ENCODE data around the gene UBE2L5. TPM values are rescaled to one million over a fixed set of nuclear protein-coding genes. Genes with fewer than 3 reads are reported as not detected.

Gene UBE2L5
- polyA plus RNA-seq, 1 donor from 2014 or later = not detected

- peak; percentile 53 for TF ChIP-seq RAD21 (conservative IDR thresholded peaks at IDR 0.05)
- TF ChIP-seq EP300 (conservative IDR thresholded peaks at IDR 0.05; ENCODE audit: poor library complexity, severe bottlenecking) = peak; percentile 53
These were observed 42.4 kb downstream of the UBE2L5 start (continued) for GRCh38 chr13:30464496-30465342.

DNA sequence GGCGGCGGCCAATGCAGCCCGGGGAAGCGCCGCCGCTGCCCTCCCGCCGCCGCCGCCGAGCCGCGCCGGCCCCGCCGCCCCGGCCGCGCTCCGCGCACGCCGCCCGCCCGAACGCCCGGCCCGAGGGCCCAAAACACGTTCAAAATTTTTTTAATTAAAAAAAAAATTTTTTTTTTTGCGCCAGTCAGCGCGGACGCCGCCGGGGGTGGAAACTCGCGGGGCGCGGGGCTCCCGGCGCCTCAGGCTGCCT, 43.0 kb downstream of the UBE2L5 start:
- Histone ChIP-seq H3K9me3 (ENCODE audit: low read length) (no peaks in the 10 kb centered on the region), H3F3A (ENCODE audit: insufficient read depth, low read length, poor library complexity, severe bottlenecking) (peaks cover 2% of the 10 kb centered on the region), H3K36me3 (ENCODE audit: insufficient read depth, low read length) (no peaks in the 10 kb centered on the region), H3K9ac (ENCODE audit: low read length) (peak overlapping the region; percentile 88), H3K27me3 (ENCODE audit: insufficient read depth, low read depth, low read length) (no peaks in the 10 kb centered on the region), H3K4me2 (ENCODE audit: low read length) (no peak overlapping the region), H4K20me1 (ENCODE audit: insufficient read depth) (no peaks in the 10 kb centered on the region), H2AFZ (ENCODE audit: low read depth, low read length) (no peak overlapping the region), H3K4me3 (ENCODE audit: low read length) (peak overlapping the region; percentile 65), H3K27ac (ENCODE audit: low read length) (peak overlapping the region; percentile 90), H3K9me2 (ENCODE audit: insufficient read depth, low read length) (no peaks in the 10 kb centered on the region), H3K79me2 (replicated peaks; ENCODE audit: insufficient read depth, low read length) (peaks cover 30% of the 10 kb centered on the region)
- TF ChIP-seq EZH2 (IDR thresholded peaks at IDR 0.05; ENCODE audit: borderline replicate concordance, insufficient read depth, low read length, poor library complexity, severe bottlenecking) (no peak), MXI1 (conservative IDR thresholded peaks at IDR 0.05; ENCODE audit: poor library complexity, severe bottlenecking) (no peak), TAF1 (IDR thresholded peaks at IDR 0.05; ENCODE audit: low read depth) (no peak)

- no peaks in the 10 kb centered on the region for H4K20me1 ChIP-seq (ENCODE audit: insufficient read depth)
- TF ChIP-seq RAD21 (conservative IDR thresholded peaks at IDR 0.05) (peak; percentile 65), TAF1 (IDR thresholded peaks at IDR 0.05; ENCODE audit: low read depth) (peak; percentile 85), EP300 (conservative IDR thresholded peaks at IDR 0.05; ENCODE audit: poor library complexity, severe bottlenecking) (peak; percentile 49), POLR2AphosphoS5 (IDR thresholded peaks at IDR 0.05) (peak; percentile 95), EZH2 (IDR thresholded peaks at IDR 0.05; ENCODE audit: borderline replicate concordance, insufficient read depth, low read length, poor library complexity, severe bottlenecking) (no peak), REST (IDR thresholded peaks at IDR 0.05; ENCODE audit: borderline replicate concordance) (peak; percentile 83), MXI1 (conservative IDR thresholded peaks at IDR 0.05; ENCODE audit: poor library complexity, severe bottlenecking) (peak; percentile 100), SMC3 (conservative IDR thresholded peaks at IDR 0.05; ENCODE audit: poor library complexity) (peak; percentile 76)
- TF ChIP-seq, protein P1, sequence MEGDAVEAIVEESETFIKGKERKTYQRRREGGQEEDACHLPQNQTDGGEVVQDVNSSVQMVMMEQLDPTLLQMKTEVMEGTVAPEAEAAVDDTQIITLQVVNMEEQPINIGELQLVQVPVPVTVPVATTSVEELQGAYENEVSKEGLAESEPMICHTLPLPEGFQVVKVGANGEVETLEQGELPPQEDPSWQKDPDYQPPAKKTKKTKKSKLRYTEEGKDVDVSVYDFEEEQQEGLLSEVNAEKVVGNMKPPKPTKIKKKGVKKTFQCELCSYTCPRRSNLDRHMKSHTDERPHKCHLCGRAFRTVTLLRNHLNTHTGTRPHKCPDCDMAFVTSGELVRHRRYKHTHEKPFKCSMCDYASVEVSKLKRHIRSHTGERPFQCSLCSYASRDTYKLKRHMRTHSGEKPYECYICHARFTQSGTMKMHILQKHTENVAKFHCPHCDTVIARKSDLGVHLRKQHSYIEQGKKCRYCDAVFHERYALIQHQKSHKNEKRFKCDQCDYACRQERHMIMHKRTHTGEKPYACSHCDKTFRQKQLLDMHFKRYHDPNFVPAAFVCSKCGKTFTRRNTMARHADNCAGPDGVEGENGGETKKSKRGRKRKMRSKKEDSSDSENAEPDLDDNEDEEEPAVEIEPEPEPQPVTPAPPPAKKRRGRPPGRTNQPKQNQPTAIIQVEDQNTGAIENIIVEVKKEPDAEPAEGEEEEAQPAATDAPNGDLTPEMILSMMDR (IDR thresholded peaks at IDR 0.05; ENCODE audit: poor library complexity, severe bottlenecking) = peak; percentile 33
- peak within 1 kb of the TSS; percentile 37 for H3K4me2 ChIP-seq (ENCODE audit: low read length)
- peaks cover 2% of the 10 kb centered on the region for H3F3A ChIP-seq (ENCODE audit: insufficient read depth, low read length, poor library complexity, severe bottlenecking)
- peak within 1 kb of the TSS; percentile 80 for H3K4me3 ChIP-seq (ENCODE audit: low read length)
- peak within 1 kb of the TSS; percentile 90 for H3K27ac ChIP-seq (ENCODE audit: low read length)
- H3K27me3 ChIP-seq (ENCODE audit: insufficient read depth, low read depth, low read length) = no peaks in the 10 kb centered on the region
- peaks cover 30% of the 10 kb centered on the region for H3K79me2 ChIP-seq (replicated peaks; ENCODE audit: insufficient read depth, low read length)
- H3K9ac ChIP-seq (ENCODE audit: low read length) = peak within 1 kb of the TSS; percentile 88
- no peaks in the 10 kb centered on the region for H3K9me3 ChIP-seq (ENCODE audit: low read length)
- H3K9me2 ChIP-seq (ENCODE audit: insufficient read depth, low read length) = no peaks in the 10 kb centered on the region
- no peaks in the 10 kb centered on the region for H3K36me3 ChIP-seq (ENCODE audit: insufficient read depth, low read length)
- H2AFZ ChIP-seq (ENCODE audit: low read depth, low read length) = no peak within 1 kb of the TSS
These were observed 43.5 kb downstream of the UBE2L5 start, which contains the start of gene HMGB1 for GRCh38 chr13:30465593-30466357. TSS of gene HMGB1 (minus strand) at chr13:30465936. CDS start at chr13:30463680, 2,256 bp downstream.

Measured in neural cell (in vitro differentiated cells).